HEK293 (cell line): ENCODE results near the gene SIGLEC5.

Experiments used
- CTCF ChIA-PET: fragments of 350-600 bp; formaldehyde crosslinking; extraction: SDS; loops from one replicate; lab custom pipeline; 2021; ENCODE audit warnings: antibody characterized with exemption; lab: Yijun Ruan, JAX
- POLR2A ChIA-PET: fragments of 300-600 bp; formaldehyde crosslinking; extraction: SDS; loops from one replicate; lab custom pipeline; 2020; ENCODE audit warnings: antibody characterized with exemption, inconsistent platforms; lab: Yijun Ruan, JAX
- H3K27ac ChIP-seq: fragments of 200-500 bp; sonication (Bioruptor generic); 2 replicates; pipeline ENCODE4 v1.5.1; 2014; ENCODE audit warnings: low read depth, low read length, control low read depth, inconsistent platforms; ENCODE audit errors: extremely low read depth
- H3K36me3 ChIP-seq, 2 experiments: fragments of 200-500 bp in 1 of 2; sonication (Bioruptor generic) in 1 of 2; 1 replicate in 1 of 2; 2 replicates in 1 of 2; pipeline ENCODE4 v1.5.1; 2014 to 2017; ENCODE audit warnings: inconsistent platforms in 2 of 2, low read length in 2 of 2; ENCODE audit not compliant: control insufficient read depth in 2 of 2, insufficient read depth in 1 of 2
- H3K4me1 ChIP-seq: fragments of 200-500 bp; sonication (Bioruptor generic); 2 replicates; pipeline ENCODE4 v1.5.1; 2014; ENCODE audit warnings: mild to moderate bottlenecking, low read length, inconsistent platforms; ENCODE audit not compliant: control insufficient read depth, insufficient read depth
- H3K4me3 ChIP-seq: 2 replicates; pipeline ENCODE4 v1.5.1; 2011; ENCODE audit warnings: low read depth, mild to moderate bottlenecking, control low read depth, low read length, moderate library complexity
- H3K9me3 ChIP-seq: fragments of 200-500 bp; sonication (Bioruptor generic); 2 replicates; pipeline ENCODE4 v1.5.1; 2014; ENCODE audit warnings: low read depth, low read length, inconsistent platforms; ENCODE audit not compliant: control insufficient read depth, insufficient read depth
- GFI1B ChIP-seq: fragments of 450-650 bp; formaldehyde crosslinking; IDR thresholded peaks from 2 replicates; pipeline ENCODE4 v1.5.1; 2016; ENCODE audit warnings: missing biosample characterization, missing genetic modification characterization
- GLI4 ChIP-seq: fragments of 450-650 bp; formaldehyde crosslinking; IDR thresholded peaks from 2 replicates; pipeline ENCODE4 v1.5.1; 2016; ENCODE audit warnings: missing biosample characterization, missing genetic modification characterization
- MEIS1 ChIP-seq: sonication (generic); formaldehyde crosslinking; IDR thresholded peaks from 2 replicates; pipeline ENCODE4 v1.8.1; 2022; ENCODE audit warnings: missing genetic modification reagents, mild to moderate bottlenecking, borderline replicate concordance
- MZF1 ChIP-seq: fragments of 450-650 bp; formaldehyde crosslinking; IDR thresholded peaks from 2 replicates; pipeline ENCODE4 v1.5.1; 2017; ENCODE audit warnings: missing biosample characterization, missing genetic modification characterization, borderline replicate concordance
- SETDB1 ChIP-seq: IDR thresholded peaks from one replicate; pipeline ENCODE4 v1.6.1; 2017; ENCODE audit warnings: mild to moderate bottlenecking, low read length, moderate library complexity, mixed read lengths; ENCODE audit not compliant: insufficient read length
- WT1 ChIP-seq: fragments of 450-650 bp; formaldehyde crosslinking; IDR thresholded peaks from 2 replicates; pipeline ENCODE4 v1.5.1; 2016; ENCODE audit warnings: missing biosample characterization, missing genetic modification characterization
- ZBTB21 ChIP-seq: fragments of 450-650 bp; formaldehyde crosslinking; IDR thresholded peaks from 2 replicates; pipeline ENCODE4 v1.5.1; 2017; ENCODE audit warnings: missing biosample characterization, missing genetic modification characterization
- ZNF24 ChIP-seq: fragments of 450-650 bp; formaldehyde crosslinking; IDR thresholded peaks from 2 replicates; pipeline ENCODE4 v1.5.1; 2016; ENCODE audit warnings: missing biosample characterization, missing genetic modification characterization
- ZNF248 ChIP-seq: fragments of 450-650 bp; formaldehyde crosslinking; IDR thresholded peaks from 2 replicates; pipeline ENCODE4 v1.5.1; 2017; ENCODE audit warnings: missing biosample characterization, missing genetic modification characterization
- ZNF391 ChIP-seq: fragments of 450-650 bp; formaldehyde crosslinking; IDR thresholded peaks from 2 replicates; pipeline ENCODE4 v1.5.1; 2016; ENCODE audit warnings: low read depth, missing biosample characterization, missing genetic modification characterization, borderline replicate concordance
- ZNF394 ChIP-seq: fragments of 450-650 bp; formaldehyde crosslinking; IDR thresholded peaks from 2 replicates; pipeline ENCODE4 v1.5.1; 2016; ENCODE audit warnings: missing biosample characterization, missing genetic modification characterization, mild to moderate bottlenecking, moderate library complexity, borderline replicate concordance
- ZNF426 ChIP-seq: fragments of 450-650 bp; formaldehyde crosslinking; IDR thresholded peaks from 2 replicates; pipeline ENCODE4 v1.5.1; 2017; ENCODE audit warnings: missing biosample characterization, missing genetic modification characterization, mild to moderate bottlenecking, inconsistent platforms, moderate library complexity
- ZNF514 ChIP-seq: fragments of 450-650 bp; formaldehyde crosslinking; IDR thresholded peaks from 2 replicates; pipeline ENCODE4 v1.5.1; 2016; ENCODE audit warnings: missing biosample characterization, missing genetic modification characterization
- ZNF521 ChIP-seq: fragments of 450-650 bp; formaldehyde crosslinking; IDR thresholded peaks from 2 replicates; pipeline ENCODE4 v1.5.1; 2017; ENCODE audit warnings: missing biosample characterization, mild to moderate bottlenecking, missing genetic modification characterization
- ZNF548 ChIP-seq: fragments of 450-650 bp; formaldehyde crosslinking; IDR thresholded peaks from 2 replicates; pipeline ENCODE4 v1.5.1; 2016; ENCODE audit warnings: missing biosample characterization, missing genetic modification characterization
- ZNF585B ChIP-seq: fragments of 450-650 bp; formaldehyde crosslinking; IDR thresholded peaks from 2 replicates; pipeline ENCODE4 v1.5.1; 2016; ENCODE audit warnings: missing biosample characterization, missing genetic modification characterization
- ZNF623 ChIP-seq: fragments of 450-650 bp; formaldehyde crosslinking; IDR thresholded peaks from 2 replicates; pipeline ENCODE4 v1.5.1; 2016; ENCODE audit warnings: missing biosample characterization, missing genetic modification characterization
- ZNF776 ChIP-seq: fragments of 450-650 bp; formaldehyde crosslinking; IDR thresholded peaks from 2 replicates; pipeline ENCODE4 v1.5.0; 2017; ENCODE audit warnings: missing biosample characterization, missing genetic modification characterization, borderline replicate concordance
- ZNF843 ChIP-seq: fragments of 450-650 bp; formaldehyde crosslinking; IDR thresholded peaks from 2 replicates; pipeline ENCODE4 v1.5.1; 2016; ENCODE audit warnings: missing biosample characterization, missing genetic modification characterization
- ZSCAN16 ChIP-seq: fragments of 450-650 bp; formaldehyde crosslinking; IDR thresholded peaks from 2 replicates; pipeline ENCODE4 v1.5.1; 2016; ENCODE audit warnings: missing biosample characterization, missing genetic modification characterization
- TF ChIP-seq, protein P1 (sequence below): fragments of 450-650 bp; formaldehyde crosslinking; IDR thresholded peaks from 2 replicates; pipeline ENCODE4 v1.5.1; 2016; ENCODE audit warnings: missing biosample characterization, missing genetic modification characterization
- TF ChIP-seq, protein P2 (sequence below): fragments of 450-650 bp; formaldehyde crosslinking; IDR thresholded peaks from 2 replicates; pipeline ENCODE4 v1.5.1; 2016; ENCODE audit warnings: missing biosample characterization, missing genetic modification characterization, borderline replicate concordance
- TF ChIP-seq, protein P3 (sequence below): fragments of 450-650 bp; formaldehyde crosslinking; IDR thresholded peaks from 2 replicates; pipeline ENCODE4 v1.5.1; 2017; ENCODE audit warnings: missing biosample characterization, missing genetic modification characterization
- TF ChIP-seq, protein P4 (sequence below): fragments of 450-650 bp; IDR thresholded peaks from 2 replicates; pipeline ENCODE4 v1.5.1; 2018; ENCODE audit warnings: missing biosample characterization, mild to moderate bottlenecking, missing genetic modification characterization

Gene SIGLEC5

DNA sequence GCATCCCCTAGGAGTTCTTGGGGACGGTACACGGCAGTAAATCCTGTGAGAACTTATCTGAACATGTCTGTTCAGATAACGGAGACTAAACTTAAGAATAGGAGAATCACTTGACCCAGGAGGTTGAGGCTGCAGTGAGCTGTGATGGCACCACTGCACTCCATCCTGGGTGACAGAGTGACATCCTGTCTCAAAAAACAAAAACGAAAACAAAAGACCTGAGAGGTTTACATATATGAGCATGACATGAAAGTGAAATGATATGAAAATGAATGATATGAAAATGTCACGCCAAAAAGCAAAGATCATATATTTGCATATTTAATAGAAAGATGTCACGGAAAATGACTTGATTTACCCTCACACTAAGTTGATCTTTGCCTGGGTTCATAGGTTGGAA, 53.4 kb downstream of the SIGLEC5 start:
- Histone ChIP-seq H3K27ac (no peak overlapping the region), H3K4me3 (no peak overlapping the region), H3K9me3 (no peaks in the 10 kb centered on the region), H3K36me3 (peaks cover 21 to 56% of the 10 kb centered on the region in 2 experiments), H3K4me1 (no peaks in the 10 kb centered on the region)
- ChIA-PET CTCF (interaction anchor here (0.5 kb wide), 1 partner anchor 232 kb away, joined by 3 read pairs; no protein-coding TSS in a partner anchor), POLR2A (no interaction called here)
- no peak for TF ChIP-seq ZNF391 (tag by site-specific recombination)
- no peak for TF ChIP-seq ZNF585B (tag by site-specific recombination)
- no peak for TF ChIP-seq ZNF776 (tag by site-specific recombination)
- no peak for TF ChIP-seq MZF1 (tag by site-specific recombination)
- no peak for TF ChIP-seq ZNF24 (tag by site-specific recombination)
- no peak for TF ChIP-seq ZNF521 (tag by site-specific recombination)
- TF ChIP-seq, protein P1, sequence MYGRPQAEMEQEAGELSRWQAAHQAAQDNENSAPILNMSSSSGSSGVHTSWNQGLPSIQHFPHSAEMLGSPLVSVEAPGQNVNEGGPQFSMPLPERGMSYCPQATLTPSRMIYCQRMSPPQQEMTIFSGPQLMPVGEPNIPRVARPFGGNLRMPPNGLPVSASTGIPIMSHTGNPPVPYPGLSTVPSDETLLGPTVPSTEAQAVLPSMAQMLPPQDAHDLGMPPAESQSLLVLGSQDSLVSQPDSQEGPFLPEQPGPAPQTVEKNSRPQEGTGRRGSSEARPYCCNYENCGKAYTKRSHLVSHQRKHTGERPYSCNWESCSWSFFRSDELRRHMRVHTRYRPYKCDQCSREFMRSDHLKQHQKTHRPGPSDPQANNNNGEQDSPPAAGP (tag by site-specific recombination) = no peak
- TF ChIP-seq ZNF394 = no peak
- TF ChIP-seq ZBTB21 (tag by site-specific recombination) = no peak

DNA sequence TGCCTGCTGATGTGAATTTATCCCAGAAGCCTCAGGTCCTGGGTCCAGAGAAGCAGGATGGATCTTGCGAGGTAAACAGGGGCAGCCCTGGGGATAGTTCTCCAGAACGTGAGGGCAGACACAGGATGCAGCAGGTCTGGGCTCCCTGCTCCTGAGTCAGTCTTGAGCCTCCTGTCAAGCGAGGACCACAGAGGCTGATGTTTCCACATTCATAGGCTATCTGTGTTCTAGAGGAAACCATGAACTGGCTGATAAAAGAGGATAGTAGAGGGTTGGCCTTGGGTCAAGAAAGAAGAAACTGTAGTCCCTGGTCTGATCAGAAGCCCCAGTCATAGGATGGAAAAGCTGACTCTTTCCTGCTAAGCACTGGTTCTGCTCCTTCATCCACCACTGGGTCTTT, 56.9 kb downstream of the SIGLEC5 start:
- no peak overlapping the region for H3K27ac ChIP-seq
- peaks cover 12 to 34% of the 10 kb centered on the region in 2 experiments for H3K36me3 ChIP-seq
- TF ChIP-seq ZNF248 (no peak), ZNF514 (no peak), ZNF426 (tag by site-specific recombination) (no peak), MEIS1 (CRISPR knock-in tag) (no peak), ZNF548 (tag by site-specific recombination) (no peak), GLI4 (tag by site-specific recombination) (no peak), SETDB1 (no peak)
- TF ChIP-seq, protein P2, sequence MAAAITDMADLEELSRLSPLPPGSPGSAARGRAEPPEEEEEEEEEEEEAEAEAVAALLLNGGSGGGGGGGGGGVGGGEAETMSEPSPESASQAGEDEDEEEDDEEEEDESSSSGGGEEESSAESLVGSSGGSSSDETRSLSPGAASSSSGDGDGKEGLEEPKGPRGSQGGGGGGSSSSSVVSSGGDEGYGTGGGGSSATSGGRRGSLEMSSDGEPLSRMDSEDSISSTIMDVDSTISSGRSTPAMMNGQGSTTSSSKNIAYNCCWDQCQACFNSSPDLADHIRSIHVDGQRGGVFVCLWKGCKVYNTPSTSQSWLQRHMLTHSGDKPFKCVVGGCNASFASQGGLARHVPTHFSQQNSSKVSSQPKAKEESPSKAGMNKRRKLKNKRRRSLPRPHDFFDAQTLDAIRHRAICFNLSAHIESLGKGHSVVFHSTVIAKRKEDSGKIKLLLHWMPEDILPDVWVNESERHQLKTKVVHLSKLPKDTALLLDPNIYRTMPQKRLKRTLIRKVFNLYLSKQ (tag by site-specific recombination) = no peak
- TF ChIP-seq, protein P3, sequence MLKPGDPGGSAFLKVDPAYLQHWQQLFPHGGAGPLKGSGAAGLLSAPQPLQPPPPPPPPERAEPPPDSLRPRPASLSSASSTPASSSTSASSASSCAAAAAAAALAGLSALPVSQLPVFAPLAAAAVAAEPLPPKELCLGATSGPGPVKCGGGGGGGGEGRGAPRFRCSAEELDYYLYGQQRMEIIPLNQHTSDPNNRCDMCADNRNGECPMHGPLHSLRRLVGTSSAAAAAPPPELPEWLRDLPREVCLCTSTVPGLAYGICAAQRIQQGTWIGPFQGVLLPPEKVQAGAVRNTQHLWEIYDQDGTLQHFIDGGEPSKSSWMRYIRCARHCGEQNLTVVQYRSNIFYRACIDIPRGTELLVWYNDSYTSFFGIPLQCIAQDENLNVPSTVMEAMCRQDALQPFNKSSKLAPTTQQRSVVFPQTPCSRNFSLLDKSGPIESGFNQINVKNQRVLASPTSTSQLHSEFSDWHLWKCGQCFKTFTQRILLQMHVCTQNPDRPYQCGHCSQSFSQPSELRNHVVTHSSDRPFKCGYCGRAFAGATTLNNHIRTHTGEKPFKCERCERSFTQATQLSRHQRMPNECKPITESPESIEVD (tag by site-specific recombination) = no peak
- H3K4me3 ChIP-seq = no peak overlapping the region
- ChIA-PET POLR2A (no interaction called here), CTCF (no interaction called here)
- H3K9me3 ChIP-seq = no peaks in the 10 kb centered on the region
- no peaks in the 10 kb centered on the region for H3K4me1 ChIP-seq

DNA sequence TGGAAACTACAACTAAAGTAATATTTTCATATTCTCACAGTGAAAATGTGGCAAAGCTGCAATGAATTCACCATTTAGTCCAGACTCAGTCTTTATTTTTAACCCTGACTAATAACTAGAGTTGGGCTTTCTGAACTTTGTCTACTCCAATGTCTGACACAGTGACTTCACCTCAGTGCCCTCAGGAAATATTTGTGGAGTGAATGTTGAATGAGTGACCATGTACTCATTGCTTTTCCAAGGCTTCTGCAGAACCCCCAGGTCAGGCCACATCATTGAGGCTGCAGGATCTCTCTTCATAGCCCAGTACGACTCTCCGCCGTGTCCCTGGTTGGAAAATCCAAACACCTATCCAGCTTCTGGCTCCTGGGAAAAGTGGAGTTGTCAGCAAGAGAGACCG, 57.3 kb downstream of the SIGLEC5 start:
- Histone ChIP-seq H3K4me1 (no peaks in the 10 kb centered on the region), H3K27ac (no peak overlapping the region), H3K36me3 (peaks cover 12 to 34% of the 10 kb centered on the region in 2 experiments), H3K9me3 (no peaks in the 10 kb centered on the region), H3K4me3 (no peak overlapping the region)
- ChIA-PET CTCF (interaction anchor here (0.6 kb wide), 1 partner anchor 14 kb away, joined by 3 read pairs; no protein-coding TSS in a partner anchor), POLR2A (no interaction called here)
- no peak for TF ChIP-seq ZNF623
- TF ChIP-seq ZSCAN16 = no peak
- TF ChIP-seq WT1 (tag by site-specific recombination) = no peak
- no peak for TF ChIP-seq ZNF843 (tag by site-specific recombination)
- TF ChIP-seq GFI1B (tag by site-specific recombination) = no peak
- TF ChIP-seq, protein P4, sequence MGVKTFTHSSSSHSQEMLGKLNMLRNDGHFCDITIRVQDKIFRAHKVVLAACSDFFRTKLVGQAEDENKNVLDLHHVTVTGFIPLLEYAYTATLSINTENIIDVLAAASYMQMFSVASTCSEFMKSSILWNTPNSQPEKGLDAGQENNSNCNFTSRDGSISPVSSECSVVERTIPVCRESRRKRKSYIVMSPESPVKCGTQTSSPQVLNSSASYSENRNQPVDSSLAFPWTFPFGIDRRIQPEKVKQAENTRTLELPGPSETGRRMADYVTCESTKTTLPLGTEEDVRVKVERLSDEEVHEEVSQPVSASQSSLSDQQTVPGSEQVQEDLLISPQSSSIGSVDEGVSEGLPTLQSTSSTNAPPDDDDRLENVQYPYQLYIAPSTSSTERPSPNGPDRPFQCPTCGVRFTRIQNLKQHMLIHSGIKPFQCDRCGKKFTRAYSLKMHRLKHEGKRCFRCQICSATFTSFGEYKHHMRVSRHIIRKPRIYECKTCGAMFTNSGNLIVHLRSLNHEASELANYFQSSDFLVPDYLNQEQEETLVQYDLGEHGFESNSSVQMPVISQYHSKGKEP (tag by site-specific recombination) = no peak
